GM18907 (cell line): Measurements from ENCODE around the gene SH3RF3.

Experiments used
- ATAC-seq: cut with Tn5 transposase; IDR thresholded peaks from one replicate; pipeline ENCODE4 v1.9.1; 2021; ENCODE audit warnings: mild to moderate bottlenecking, moderate library complexity; ENCODE audit not compliant: unreplicated experiment

The SH3RF3 gene

DNA sequence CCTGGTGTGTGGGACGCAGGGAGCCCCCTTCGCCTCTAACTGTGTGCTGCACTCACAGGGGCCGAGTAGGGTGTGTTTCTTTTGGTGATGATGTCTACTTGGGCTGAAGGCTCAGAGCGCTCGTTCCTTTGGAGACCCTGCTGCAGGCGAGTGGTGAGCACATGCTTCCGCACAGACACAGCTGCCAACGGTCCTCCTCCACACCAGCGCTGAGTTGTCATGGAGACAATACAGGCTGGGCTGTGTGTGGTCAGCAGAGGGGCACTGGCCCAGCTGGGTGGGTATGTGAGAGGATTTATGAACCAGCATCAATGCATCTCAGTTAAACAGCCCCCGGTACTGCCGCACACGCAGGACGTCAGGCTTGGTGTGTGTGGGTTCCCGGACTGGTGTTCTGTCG is 143.5 kb downstream of the SH3RF3 start:
- ATAC-seq, result no peak

DNA sequence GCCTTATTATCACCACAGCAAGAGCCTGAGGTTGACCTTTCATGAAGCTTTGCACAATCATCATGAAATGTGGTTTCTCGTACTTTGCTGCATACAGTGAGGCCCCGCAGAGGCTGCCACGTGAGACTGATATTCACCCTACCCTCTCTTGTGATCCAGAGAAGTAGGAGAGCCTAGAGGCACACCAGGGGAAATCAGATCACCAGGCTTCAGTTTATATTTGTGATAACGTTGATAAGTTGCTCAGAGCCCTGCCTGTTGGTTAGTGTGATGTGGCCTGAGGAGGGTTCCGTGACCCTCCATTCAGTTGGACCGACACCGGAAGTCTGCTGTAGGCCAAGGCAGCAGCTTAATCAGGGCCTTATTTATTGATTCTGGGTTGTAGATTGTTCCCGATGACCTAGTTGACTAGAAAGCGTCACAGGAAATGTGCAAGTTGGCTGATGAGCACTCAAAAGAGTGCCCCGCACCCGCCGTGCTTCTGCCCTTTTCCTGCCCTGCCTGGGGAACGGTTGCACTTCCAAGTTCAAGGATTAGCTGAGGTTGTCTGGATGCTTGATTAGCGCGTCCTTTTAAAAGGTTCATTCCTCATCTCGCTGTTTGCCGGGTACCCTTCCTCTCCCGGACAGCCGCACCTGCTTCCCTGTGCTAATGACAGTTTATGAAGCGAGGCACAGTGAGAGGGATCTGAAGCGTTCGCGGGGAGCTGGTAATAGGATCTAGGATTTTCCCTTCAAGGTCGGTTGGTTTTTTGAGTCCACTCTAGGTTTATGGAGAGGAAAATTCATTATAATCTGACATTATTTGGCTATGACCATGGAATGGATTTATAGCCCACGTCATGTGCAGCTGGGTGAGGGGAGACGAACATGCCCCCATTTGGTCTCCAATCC is 146.4 kb downstream of the SH3RF3 start:
- no peak for ATAC-seq

DNA sequence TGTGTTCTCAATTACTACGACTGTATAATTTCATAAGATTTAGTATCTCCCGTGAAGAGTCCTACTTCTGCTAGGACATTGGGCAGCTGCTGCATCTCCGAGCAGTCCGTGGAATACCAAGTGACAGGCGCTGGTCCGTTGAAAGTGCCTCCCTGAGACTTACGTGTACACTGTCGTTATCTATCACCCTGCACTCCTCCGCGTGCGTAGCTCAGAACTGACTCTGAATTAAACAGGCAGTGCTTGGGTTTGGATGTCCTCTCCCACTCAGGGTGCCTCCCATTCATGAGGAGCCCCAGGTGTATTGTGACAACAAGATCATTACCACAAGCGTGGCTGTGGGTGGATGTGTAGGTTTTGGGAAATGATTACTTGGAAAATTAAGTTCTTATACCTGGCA is 148.4 kb downstream of the SH3RF3 start:
- no peak for ATAC-seq

DNA sequence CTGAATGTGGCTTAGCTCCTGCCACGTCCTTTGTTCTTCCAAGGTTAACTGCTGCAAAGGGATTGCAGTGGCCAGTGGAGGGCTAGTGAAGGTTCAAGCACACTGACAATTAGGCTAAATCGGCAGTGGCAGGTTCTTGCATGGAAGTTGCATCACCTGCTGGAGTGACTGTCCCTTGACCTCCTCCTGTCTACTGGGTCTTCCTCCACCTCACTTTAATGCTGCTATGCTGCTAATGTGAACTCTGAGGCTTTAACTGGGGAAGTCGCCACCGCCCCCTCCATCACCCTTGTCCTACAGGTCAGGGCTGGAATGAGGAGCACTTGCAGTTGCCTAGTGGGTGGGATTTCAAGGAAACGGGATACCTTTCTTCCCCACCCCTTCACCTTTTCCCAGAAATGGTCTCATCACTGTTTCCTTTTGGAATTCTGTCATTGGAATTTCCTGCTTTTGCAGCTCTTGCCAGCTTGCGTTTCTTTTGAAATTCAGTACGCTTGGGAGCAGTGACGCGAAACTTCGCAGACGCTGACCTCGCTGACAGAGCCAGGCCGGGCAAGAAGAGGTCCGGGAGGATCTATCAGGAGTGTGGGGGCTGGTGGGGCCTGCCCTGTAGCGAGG is 150.3 kb downstream of the SH3RF3 start:
- no peak for ATAC-seq

DNA sequence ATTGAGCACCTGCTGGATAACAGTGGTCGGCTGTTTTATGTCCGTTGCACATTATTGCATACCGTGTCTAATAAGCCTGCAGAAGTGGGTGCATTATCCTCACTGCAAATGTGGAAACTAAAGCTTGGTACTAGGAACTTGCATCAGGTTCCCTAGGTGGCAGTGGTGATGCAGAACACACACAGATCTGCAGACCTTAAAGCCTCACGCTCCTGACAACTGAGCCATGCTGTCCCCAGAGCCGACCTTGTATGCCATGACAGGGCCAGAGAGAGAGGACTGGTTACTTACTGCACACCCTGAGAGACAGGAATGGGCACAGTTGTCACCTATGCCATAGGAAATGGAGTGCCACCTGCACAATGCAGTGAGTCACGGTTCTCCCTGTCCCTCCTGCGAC is 151.8 kb downstream of the SH3RF3 start:
- no peak for ATAC-seq

DNA sequence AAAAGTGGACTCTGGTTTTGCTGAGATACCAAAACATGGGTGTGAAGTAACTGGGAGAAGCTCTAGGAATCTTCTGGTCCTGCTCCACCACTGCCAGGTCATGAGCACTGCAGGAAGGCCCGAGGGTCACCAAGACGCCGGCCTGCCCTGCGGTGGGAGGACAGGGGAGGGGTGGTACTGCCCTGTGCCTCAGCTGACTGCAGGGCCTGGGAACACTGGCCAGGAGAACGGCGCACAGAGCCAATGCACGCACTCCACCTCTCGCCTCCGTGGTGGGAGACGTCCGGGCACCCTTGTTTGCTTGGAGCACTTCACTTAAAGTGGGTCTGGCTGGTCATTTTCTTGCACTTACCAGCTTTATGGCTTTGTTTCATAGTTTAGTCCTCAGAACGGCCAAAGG is 153.4 kb downstream of the SH3RF3 start:
- no peak for ATAC-seq

DNA sequence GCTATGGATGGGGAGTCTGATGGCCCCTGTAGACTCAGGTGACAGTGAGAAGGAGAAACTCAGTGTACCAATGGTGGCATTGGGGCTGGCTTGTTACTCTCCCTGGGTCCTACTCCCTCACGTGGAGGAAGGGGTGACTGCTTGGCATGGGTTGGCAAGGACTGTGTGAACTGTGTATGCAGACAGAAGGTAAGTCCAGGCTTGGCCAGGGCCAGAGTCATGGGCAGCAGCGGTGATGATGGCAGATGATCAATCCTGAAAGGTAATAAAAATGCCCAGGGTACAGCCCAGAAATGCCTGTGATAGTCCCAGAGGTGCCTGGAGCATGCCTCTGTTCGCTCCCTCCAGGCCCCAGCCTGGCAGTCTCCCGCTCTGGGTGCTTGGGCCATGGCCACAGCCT is 153.9 kb downstream of the SH3RF3 start:
- no peak for ATAC-seq

DNA sequence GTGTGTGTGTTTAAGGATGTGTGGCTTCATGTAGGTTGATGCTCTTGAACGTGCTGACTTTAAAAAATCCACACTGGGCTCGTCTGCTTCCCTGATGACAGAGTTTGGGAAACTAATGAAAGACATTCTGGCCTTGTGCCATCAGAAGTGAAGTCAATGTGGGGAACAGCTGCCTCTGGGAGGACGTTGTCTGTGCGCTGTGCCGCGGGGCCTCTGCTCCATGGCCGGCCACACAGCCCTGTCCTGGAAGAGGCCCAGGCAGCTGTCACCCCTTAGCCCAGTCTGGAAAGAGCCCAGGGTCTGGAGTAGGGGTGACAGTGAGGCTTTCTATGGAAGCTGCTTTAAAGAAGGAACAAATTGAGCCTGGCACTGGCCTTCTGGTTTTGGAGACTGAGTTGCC is 155.8 kb downstream of the SH3RF3 start:
- ATAC-seq, result no peak

DNA sequence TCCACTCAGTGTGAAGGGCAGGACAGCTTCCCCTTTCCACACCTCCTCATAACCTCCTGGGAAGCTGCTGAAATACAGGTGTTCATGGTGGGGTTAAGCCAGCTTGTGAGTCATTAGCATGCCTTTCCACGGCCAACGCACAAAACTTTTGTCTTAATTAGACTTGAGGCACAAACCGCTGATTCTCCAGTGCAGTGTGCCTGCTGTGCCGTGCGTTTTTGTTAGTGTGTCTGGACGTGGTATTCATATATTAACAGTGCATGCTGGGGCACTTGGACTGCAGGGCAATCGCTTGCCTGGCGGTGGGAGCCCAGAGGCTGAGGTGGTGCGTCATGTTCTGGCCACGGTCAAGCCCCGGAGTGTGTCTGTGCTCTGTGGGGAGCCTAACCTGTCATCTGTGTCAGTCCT is 156.2 kb downstream of the SH3RF3 start:
- no peak for ATAC-seq

DNA sequence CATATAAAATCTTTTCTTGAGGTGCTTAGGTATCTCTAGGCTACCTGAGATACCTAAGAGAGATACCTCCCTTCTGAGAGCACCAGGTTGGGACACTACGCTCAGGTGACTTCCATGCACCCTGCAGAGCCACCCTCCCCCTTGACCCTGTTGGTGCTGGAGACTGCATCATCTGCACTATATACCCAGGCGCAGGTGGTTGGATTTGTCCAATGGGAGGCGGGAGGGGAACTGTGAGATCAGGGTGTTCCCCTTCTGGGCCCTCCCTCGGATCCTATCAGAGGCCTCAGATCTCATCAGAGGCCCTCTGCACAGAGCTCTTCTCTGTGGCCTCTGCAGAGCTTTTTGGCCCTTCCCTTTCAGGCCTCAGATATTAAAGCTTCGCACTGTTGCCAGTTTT is 158.4 kb downstream of the SH3RF3 start:
- no peak for ATAC-seq

DNA sequence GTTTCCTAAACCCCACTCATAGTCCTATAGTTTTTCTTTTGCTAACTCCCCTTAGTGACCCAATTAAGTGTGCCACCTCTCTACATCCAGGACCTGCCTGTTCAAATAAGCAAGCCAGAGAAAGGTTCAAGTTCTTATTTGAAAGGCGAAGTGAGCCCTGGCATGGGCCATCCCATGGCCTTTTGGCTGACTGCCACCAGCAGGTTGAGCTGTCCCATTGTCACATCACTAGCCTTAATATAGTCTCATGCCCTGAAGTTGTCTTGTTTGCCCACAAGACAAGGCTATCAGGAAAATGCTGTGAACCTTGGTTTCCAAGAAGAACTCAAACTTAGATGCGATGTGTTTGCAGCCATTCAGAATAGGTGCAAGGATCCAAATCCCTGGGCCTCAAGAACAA is 158.8 kb downstream of the SH3RF3 start:
- ATAC-seq, result no peak

DNA sequence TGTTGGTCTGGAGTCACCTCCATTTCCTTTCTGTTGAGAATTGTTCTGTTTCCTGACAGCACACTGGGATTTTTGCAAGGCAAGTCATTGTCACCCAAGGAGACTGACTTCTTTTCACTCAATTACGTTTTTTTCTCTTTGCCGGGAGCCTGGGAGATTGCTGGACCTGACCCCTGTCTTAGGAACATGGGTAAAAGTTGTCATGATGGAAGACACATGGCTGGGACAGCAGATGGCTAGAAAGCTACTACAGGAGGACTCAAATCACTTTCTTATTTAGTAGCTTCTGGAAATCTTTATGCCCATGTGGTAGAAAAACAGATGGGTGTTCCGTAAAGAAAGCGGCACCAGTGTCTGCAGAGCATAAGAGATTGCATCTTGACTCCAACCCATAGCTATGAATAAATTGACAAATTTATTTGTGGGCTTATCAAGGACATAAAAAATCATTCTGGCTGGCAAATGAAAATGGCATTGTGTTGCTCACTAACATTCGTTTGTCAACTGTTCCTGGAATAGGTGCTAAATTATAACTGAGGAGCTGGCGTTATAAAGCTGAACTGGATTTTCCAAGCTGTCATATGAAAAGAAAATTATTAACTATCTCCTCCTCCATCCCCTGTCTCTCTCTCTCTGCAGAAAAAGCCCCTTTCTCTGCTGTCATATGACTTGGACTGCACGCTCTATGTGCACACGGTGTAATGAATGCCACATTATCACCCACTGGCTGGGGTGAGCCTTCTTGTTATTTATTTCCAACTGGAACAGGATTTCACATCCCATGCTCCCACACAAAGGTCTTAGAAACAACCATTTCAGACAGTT is 159.8 kb downstream of the SH3RF3 start:
- no peak for ATAC-seq

DNA sequence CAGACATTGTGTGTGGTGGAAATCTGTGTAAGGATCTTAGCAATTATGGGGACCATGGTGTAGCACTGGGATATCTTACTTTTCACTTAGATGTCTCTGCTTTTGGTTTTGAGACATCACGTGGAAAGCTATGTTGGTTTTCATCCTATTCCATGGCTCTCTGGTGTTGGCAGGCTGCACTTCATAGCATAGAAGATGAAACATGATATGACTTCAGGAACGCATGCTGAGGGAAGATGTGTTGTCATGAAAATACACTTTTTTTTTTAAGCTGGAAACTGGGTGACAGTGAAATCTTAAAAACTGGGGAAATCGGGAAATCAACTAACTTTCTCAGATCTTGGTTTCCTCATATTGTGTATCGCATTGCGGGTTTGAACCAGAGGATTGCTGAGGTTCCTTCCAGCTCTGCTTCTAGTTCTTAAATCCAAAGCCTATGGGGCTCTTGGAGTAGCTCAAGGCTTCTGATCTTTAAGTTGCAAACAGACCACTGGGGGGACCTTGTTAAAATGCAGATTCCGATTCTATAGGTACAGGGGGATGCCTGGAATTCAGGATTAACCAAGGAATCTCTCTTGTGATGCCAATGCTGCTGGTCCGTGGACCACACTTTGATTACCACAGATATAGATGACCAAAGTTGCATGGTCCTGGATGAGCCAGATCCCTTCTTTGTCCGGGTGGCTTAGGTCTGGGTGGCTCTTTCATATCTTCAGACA is 160.7 kb downstream of the SH3RF3 start:
- no peak for ATAC-seq

DNA sequence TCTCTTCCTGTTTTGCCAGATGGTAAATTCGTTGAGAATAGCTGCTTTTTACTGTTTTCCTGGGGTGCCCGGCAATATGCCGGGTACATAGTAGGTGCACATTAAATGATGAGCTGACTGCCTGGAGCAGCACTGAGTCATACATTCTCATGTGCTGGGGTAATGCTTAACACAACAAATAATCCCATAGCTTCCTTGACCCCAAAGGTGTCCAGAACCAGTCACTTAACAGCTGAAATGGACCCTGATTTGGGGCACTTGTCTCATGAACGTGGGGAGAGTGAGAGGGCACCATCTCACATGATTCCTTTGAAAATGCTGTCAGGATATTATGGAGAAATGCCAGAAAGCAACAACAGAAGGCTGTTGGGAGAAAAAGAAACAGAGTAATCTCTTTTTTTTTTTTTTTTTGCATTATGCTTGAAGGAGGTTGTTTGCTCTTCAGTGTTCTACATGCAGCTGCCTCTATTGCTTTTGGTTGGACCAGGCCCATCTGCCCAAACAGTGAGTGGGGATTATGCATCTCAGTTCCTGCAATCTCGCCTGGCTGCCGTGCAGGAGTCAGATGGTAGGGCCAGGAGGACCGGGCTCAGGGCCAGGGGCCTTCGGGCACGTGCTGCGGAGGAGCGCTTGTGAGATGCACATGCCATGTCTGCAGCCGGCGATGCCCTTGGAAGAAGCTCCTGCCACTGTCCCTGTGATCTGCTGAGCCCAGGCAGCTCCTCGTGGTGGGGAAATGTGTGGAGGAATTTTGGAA is 162.1 kb downstream of the SH3RF3 start:
- no peak for ATAC-seq

DNA sequence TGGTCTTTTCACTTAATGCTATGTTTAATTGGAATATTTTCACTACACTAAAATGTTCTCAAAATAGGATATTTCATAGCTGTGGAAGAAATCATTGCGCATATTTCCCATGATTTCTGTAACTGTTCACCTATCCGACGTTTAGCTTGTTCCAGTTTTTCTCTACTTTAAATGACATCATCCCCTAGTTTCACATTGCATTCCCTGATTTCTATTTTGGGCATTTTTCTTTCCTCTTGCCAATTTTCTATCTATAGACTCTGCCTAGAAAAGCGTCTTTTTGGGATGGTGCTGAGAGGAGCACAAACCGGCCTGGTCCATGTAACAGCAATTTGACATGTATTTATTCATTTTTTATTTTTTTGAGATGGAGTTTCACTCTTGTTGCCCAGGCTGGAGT is 163.4 kb downstream of the SH3RF3 start:
- no peak for ATAC-seq

DNA sequence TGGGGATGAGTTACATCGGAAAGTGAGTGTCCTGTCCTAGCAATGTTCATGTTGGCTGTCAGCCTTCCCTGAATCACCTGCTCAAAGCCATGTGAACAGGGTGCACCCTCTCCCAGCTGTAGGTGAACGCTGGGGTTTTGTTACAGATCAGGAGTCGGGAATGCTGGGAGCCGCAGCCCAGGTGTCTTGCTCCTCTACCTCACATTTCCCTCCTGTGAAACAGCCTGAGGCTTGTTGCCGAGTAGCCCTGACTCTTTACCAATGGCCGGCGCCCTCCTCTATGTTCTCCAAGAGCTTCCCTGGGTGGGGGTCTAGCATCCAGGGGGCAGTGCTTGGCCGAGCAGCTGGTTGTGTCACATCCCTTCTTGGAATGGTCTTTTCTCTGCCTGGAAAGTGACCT is 164.7 kb downstream of the SH3RF3 start:
- ATAC-seq, result no peak

DNA sequence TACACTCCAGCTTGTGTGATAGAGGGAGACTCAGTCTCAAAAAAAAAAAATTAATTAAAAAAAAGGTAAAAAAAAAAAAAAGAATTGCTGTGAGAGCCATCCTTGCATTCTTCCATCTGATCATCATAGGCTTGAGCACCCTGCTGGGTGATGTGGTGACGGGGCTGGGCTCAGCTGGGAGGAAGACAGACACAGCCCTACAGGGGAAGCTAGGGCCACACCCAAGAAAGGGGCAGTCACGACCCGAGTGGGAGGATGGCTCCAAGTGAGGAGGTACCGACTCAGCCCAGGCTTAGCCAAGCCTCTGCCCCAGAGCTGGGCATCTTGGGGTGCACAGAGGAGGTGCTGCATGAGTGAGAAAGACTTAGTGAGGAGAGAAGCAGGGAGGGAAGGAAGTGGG is 165.5 kb downstream of the SH3RF3 start:
- ATAC-seq, result no peak

DNA sequence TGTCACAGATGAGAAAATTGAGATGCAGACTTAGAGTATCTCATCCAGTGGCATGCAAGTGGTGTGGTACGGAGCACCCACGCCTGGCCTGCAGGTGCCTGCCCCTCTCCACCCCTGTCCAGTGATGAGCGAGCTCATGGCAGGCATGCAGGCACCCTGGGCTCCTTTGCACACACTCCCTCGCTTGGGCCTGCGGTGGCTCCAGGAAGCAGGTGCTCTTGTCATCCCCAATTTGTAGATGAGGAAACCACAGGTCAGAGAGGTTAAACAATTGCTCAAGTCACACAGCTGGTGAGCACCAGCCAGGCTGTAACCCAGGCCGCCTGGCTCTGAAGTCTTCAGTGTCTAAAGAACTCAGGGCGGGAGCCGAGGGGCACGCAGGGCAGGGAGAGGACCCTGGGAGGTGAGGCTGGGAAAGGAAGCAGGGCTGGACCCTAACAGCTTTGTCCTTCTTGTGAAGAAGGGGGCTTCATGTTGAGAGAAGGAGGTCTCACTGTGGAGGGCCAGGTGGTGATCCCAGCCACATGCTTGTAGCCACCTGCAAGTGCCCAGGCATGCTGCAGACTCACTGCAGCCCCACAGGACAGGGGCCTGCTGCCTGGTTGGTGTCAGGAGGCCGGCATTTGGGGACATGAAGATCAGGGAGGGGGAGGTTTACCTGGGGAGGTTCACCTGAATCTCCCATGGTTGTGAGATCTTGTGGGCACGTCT is 166.2 kb downstream of the SH3RF3 start:
- ATAC-seq, result no peak

DNA sequence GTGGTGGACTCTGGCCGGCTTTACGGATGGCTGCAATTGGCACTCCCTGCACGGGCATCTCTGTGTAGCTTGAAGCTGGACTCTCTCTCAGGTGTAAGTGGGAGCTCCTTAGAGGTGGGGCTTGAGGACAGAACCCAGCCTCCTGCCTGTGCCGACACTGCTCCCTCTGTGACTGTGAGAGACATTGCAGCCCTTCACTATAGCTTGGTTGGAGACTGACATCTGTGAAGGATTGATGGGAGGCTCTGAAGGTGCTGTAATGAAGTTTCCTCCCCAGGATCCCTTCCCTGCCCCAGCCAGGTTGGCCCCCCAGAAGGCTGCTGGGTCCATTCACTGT is 166.7 kb downstream of the SH3RF3 start:
- ATAC-seq, result no peak
